B cell (primary cell): ENCODE data around the gene PKMYT1.

Experiments
- CTCF ChIP-seq: fragments of 200-600 bp; IDR thresholded peaks from one replicate; pipeline ENCODE4 v1.8.0; 2022; ENCODE audit warnings: antibody characterized with exemption, mild to moderate bottlenecking
- EZH2 ChIP-seq: IDR thresholded peaks from 2 replicates; pipeline ENCODE4 v1.6.1; 2012; ENCODE audit warnings: borderline replicate concordance, low read depth, mild to moderate bottlenecking, moderate library complexity, low read length; ENCODE audit not compliant: insufficient read depth, poor library complexity, severe bottlenecking

GRCh38 chr16:2974319-2975056 lies 5.8 kb downstream of the PKMYT1 start:
- TF ChIP-seq CTCF (no peak), EZH2 (no peak)
